Ovary (tissue), 9 donors: ENCODE results near the gene KRTAP10-2. TPM values are rescaled to one million over a fixed set of nuclear protein-coding genes. Genes with fewer than 3 reads are reported as not detected.

Experiments used
- DNase-seq, 5 donors: peaks; one replicate each; pipeline ENCODE4 v3.0.0-alpha.2; 2019 to 2020
- H3K27ac ChIP-seq, 2 donors: fragments of 200-600 bp; one replicate each; pipeline versions ENCODE4 v1.5.1 to v1.8.0; 2019 to 2022
- H3K27me3 ChIP-seq: fragments of 200-600 bp; one replicate; pipeline ENCODE4 v1.8.0; 2022
- H3K36me3 ChIP-seq: fragments of 200-600 bp; sonication (generic); one replicate; pipeline ENCODE4 v1.5.1; 2019
- H3K4me1 ChIP-seq: one replicate; pipeline ENCODE4 v1.8.1; 2013; ENCODE audit warnings: mild to moderate bottlenecking, moderate library complexity; ENCODE audit not compliant: insufficient read depth
- H3K4me3 ChIP-seq: fragments of 200-600 bp; sonication (generic); one replicate; pipeline ENCODE4 v1.5.1; 2017
- H3K9me3 ChIP-seq, 2 donors: fragments of 200-600 bp in 1 of 2; sonication (generic) in 1 of 2; one replicate each; pipeline versions ENCODE4 v1.5.1 to v1.8.1; 2013 to 2019; ENCODE audit warnings: mild to moderate bottlenecking in 1 of 2, moderate library complexity in 1 of 2
- CTCF ChIP-seq, 3 donors: fragments of 450-650 bp in 2 of 3; fragments of 200-600 bp in 1 of 3; IDR thresholded peaks; one replicate each; pipeline versions ENCODE4 v1.5.1 to v1.8.0; 2016 to 2022; ENCODE audit warnings: antibody characterized with exemption in 3 of 3, mild to moderate bottlenecking in 1 of 3
- EP300 ChIP-seq: sonication (generic); formaldehyde crosslinking; IDR thresholded peaks from one replicate; pipeline ENCODE4 v1.6.1; 2017; ENCODE audit warnings: antibody characterized with exemption
- POLR2A ChIP-seq: fragments of 450-650 bp; IDR thresholded peaks from one replicate; pipeline ENCODE4 v1.6.1; 2017; ENCODE audit warnings: antibody characterized with exemption, mild to moderate bottlenecking, moderate library complexity
- WGBS, 3 donors: extraction: QIAGEN DNeasy Blood & Tissue Kit in 1 of 3; methylation state at CpG; one replicate each; pipeline versions ENCODE4 v1.1.5 to v1.1.7; 2013 to 2017; 5-methylcytosine and 5-hydroxymethylcytosine counted together
- intact Hi-C, 4 donors: fragments of 100-400 bp; cut with DNase I; formaldehyde crosslinking; loops; one replicate each; pipeline versions ENCODE4 v1.11.0 to v1.15.1; 2022 to 2023
- polyA plus RNA-seq, 2 donors: library from polyadenylated mRNA; stranded (reverse); fragments of 200-250 nt in 1 of 2; fragments of 350-450 nt in 1 of 2; fragmentation: Illumina TruSeq in 1 of 2; extraction: RNeasy Lipid Tissue Mini Kit (QIAGEN cat#74804) in 1 of 2; gene quantifications; one replicate each; pipeline ENCODE4 v1.2.3, GENCODE V29; 2013 to 2014
- total RNA-seq, 7 donors: library from RNA; depleted of rRNA in 2 of 7; stranded (reverse); fragments of >200 nt in 2 of 7; fragmentation: NEBNext Ultra II Directional in 3 of 7; extraction: Animal tissue kit (Norgen Biotek cat#: 25700) in 3 of 7; gene quantifications; one replicate each; pipeline versions ENCODE4 v1.1.0 to v1.2.4, GENCODE V29; 2016 to 2023
- donor health status: DM: no; HTN: no; CAD: no; lungs with moderate emphysema.
- donor health status: DM: no; HTN: no; CAD: no.
- donor health status: Bipolar disorder and iron deficiency.
- donor health status: DM: yes; HTN: yes; CAD: no.
- donor health status: DM: no; HTN: no; CAD: no.
- donor health status: DM: yes; HTN: yes; CAD: no.

Gene KRTAP10-2
- total and polyA plus RNA-seq, 9 donors: not detected

DNA sequence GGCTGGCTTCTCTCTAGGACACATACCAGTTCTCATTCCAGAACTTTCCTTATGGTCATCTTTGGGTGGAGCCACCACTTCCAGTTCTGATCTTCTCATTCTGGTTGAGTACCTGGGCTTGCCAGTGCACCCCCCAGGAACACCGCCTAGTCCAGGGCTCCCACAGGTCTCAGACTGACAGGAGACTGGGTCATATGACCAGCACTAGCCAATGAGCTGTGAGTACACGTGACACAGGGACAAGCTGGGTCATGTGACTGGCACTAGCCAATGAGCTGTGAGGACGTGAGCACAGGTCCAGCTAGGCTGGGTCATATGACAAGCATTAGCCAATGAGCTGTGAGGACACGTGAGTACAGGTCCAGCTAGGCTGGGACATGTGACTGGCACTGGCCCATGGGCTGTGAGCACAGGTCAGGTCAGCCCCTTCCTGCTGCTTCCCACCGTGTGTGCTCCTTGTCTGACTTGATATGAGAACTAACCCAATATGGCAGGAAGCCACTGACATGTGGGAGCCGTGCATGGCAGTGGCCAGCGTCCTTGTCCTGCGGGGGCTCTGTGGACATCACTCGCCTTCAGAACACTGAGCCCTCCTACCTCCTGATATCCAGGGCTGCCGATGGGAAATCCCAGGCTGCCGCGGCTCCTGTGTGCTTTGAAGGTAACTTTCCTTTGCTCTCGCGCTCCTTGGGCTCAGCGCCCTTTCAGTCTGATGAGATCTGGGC is 34.0 kb downstream of the KRTAP10-2 start:
- DNase-seq: no peak
- intact Hi-C loops: loop anchor here in 1 of 4 donors (10.0 kb wide), 1 partner anchor 277 kb away; no protein-coding TSS in a partner anchor
- Histone ChIP-seq H3K4me3 (no peak overlapping the region), H3K36me3 (no peaks in the 10 kb centered on the region), H3K9me3 (no peaks in the 10 kb centered on the region), H3K27ac (no peak overlapping the region), H3K27me3 (no peaks in the 10 kb centered on the region), H3K4me1 (no peaks in the 10 kb centered on the region)
- TF ChIP-seq POLR2A (no peak), CTCF (IDR thresholded peaks at IDR 0.05) (no peak), EP300 (no peak)
- 67 to 73% (median 73%) methylated on average over 15 of the region's 15 CpGs for WGBS, 3 donors

DNA sequence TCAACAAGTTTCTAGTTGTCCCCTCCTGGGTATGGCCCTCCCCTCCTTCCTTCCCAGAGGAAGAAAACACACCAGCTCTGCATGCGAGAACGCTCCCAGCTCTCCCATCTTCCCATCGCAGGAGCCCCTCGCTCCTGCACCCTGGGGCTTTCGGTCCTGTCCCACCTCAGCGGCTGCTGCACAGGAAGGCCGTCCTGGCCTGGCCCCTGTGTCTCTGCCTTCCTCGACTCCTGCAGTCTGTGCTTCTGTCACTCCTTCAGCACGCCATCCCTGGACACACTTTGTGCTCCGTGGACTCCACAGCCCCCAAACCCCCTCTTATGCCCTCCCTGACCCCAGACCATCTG is 34.5 kb downstream of the KRTAP10-2 start:
- DNase-seq: no peak
- Histone ChIP-seq H3K36me3 (no peaks in the 10 kb centered on the region), H3K27me3 (no peaks in the 10 kb centered on the region), H3K4me3 (no peak overlapping the region), H3K4me1 (no peaks in the 10 kb centered on the region), H3K27ac (no peak overlapping the region), H3K9me3 (no peaks in the 10 kb centered on the region)
- TF ChIP-seq POLR2A (no peak), EP300 (no peak), CTCF (IDR thresholded peaks at IDR 0.05) (no peak)
- intact Hi-C loops: loop anchor here in 1 of 4 donors (10.0 kb wide), 1 partner anchor 278 kb away; no protein-coding TSS in a partner anchor
- 80 to 88% (median 82%) methylated on average over 10 of the region's 10 CpGs for WGBS, 3 donors

GRCh38 chr21:44516342-44516741 is 35.0 kb downstream of the KRTAP10-2 start:
- Histone ChIP-seq H3K36me3 (no peaks in the 10 kb centered on the region), H3K27me3 (no peaks in the 10 kb centered on the region), H3K4me1 (no peaks in the 10 kb centered on the region), H3K9me3 (no peaks in the 10 kb centered on the region), H3K27ac (no peak overlapping the region), H3K4me3 (no peak overlapping the region)
- DNase-seq: no peak
- intact Hi-C loops: loop anchor here in 1 of 4 donors (10.0 kb wide), 1 partner anchor 278 kb away; no protein-coding TSS in a partner anchor
- 84 to 86% (median 84%) methylated on average over 13 of the region's 13 CpGs for WGBS, 3 donors
- no peak for TF ChIP-seq POLR2A
- no peak for TF ChIP-seq CTCF (IDR thresholded peaks at IDR 0.05)
- no peak for TF ChIP-seq EP300

DNA sequence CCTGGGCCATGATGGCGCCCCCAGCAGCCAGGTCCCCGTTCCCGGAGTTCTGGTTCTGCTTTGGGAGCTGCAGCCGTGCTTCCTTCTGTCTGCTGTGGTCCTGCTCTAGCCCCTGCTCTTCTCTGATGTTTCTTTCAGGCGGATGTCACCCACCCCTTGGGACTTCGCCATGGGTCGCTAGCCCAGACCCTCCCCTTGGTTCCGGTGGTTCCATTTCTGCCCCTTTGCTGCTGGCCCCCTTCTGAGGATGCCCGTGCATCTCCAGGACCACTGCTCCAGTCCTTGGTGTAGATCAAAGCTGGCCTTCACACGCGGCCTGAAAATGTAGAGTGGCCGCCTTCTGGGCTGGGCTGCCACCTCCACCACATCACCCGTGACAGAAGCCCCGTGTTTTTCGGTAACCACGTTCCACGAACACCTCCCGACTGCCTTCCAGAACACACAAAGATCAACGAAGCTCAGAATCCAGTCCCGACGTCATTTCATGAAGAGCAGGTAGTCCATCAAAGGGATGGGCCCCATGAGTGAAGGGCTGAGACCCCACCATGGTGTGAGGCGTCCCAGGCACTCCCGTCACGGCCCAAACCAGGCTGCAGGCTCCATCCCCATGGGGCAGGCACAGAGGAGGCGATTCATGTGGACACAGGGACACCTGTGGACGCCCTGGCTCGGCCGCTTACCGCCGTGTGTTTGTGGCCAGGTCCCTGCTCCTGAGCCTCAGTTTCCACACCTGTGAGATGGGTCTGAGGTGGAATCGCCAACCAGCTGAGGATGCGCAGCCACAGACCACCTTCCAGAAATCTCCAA is 35.7 kb downstream of the KRTAP10-2 start:
- Histone ChIP-seq H3K27me3 (no peaks in the 10 kb centered on the region), H3K36me3 (no peaks in the 10 kb centered on the region), H3K4me1 (no peaks in the 10 kb centered on the region), H3K4me3 (no peak overlapping the region), H3K27ac (no peak overlapping the region), H3K9me3 (no peaks in the 10 kb centered on the region)
- no peak for DNase-seq
- intact Hi-C loops: loop anchor here in 1 of 4 donors (10.0 kb wide), 1 partner anchor 279 kb away; no protein-coding TSS in a partner anchor
- WGBS, 3 donors: 80 to 86% (median 83%) methylated on average over 32 of the region's 32 CpGs
- TF ChIP-seq CTCF (IDR thresholded peaks at IDR 0.05): no peak
- TF ChIP-seq POLR2A: no peak
- TF ChIP-seq EP300: no peak
